SK-MEL-5 (cell line): ENCODE results near the gene NDUFB6. TPM values are rescaled to one million over a fixed set of nuclear protein-coding genes. Genes with fewer than 3 reads are reported as not detected.
A peak's percentile ranks its signal among the peaks of the same experiment; 100 is the strongest.
"Not testable (repeated sequence)": the region's sequence is repeated elsewhere in the genome, so short reads cannot be mapped to it uniquely, and the experiment has no call there.

Source experiments
- DNase-seq: peaks from one replicate; pipeline ENCODE4 v3.0.0-alpha.2; 2016; ENCODE audit warnings: low read depth, low spot score
- in situ Hi-C: cut with HindIII; loops from 2 replicates; pipeline ENCODE4 v1.10.0; 2016; ENCODE audit warnings: low sequenced_read_pairs, high pct_unique_total_duplicates, low pct_unique_long_range_greater_than_20kb
- polyA plus RNA-seq, 2 experiments: library from polyadenylated mRNA; depleted of rRNA; stranded (reverse); fragments of >200 nt; gene quantifications; 2 replicates each; pipeline ENCODE4 v1.2.3, GENCODE V29; 2015
- total RNA-seq: library from RNA; depleted of rRNA; stranded (reverse); fragments of >200 nt; shearing (Covaris generic); gene quantifications from 2 replicates; pipeline ENCODE4 v1.2.3, GENCODE V29; 2014; rRNA removed

NDUFB6 gene
- 75.7 and 77.6 TPM in 2 replicates for total RNA-seq
- 50.0 and 52.7 TPM in 2 replicates for polyA plus RNA-seq (2015; cell fraction: cytosol; rRNA removed)
- polyA plus RNA-seq (2015; cell fraction: nucleus; rRNA removed): 10.7 and 13.9 TPM in 2 replicates

DNA sequence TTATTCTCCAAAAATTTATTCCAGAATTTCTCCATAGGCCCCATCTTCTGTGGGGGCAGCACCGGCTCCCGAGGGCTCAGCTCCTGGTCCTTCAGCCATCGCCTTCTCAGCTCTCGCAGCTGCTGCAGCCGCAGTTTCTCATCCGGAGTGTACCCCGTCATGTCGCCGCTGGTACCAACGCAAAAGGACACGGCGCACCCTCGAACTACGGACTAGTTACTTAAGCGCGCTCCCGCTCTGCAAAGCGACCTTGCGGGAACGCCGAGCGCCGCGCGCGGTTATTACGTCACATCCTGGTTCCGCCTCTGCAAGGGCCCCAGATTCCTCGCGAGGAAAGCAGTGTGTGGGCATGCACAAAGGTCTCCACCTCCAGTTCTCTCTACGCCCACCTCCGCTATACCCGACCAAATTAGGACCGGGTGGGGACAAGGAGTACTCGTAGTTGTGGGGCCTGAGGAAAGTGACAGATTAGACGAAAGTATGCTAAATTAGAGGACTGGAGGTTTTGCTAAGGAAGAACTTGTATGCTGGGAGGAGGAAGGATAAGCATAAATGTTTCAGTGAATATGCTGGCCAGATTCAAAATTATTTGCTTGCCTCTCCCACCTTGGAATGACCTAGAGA lies at the start of gene NDUFB6:
TSS of gene NDUFB6 (minus strand) at position 260 of the 624 bp plus-strand sequence. CDS start at position 161, 99 bp downstream.
- in situ Hi-C loops: no loop called here
- peak; percentile 89 for DNase-seq

GRCh38 chr9:32618261-32618660 lies 45.3 kb upstream of the NDUFB6 start:
- DNase-seq: no peak
- in situ Hi-C loops: no loop called here

- in situ Hi-C loops: no loop called here
- no peak for DNase-seq
These were observed 33.9 kb upstream of the NDUFB6 start for GRCh38 chr9:32606811-32607210.

DNA sequence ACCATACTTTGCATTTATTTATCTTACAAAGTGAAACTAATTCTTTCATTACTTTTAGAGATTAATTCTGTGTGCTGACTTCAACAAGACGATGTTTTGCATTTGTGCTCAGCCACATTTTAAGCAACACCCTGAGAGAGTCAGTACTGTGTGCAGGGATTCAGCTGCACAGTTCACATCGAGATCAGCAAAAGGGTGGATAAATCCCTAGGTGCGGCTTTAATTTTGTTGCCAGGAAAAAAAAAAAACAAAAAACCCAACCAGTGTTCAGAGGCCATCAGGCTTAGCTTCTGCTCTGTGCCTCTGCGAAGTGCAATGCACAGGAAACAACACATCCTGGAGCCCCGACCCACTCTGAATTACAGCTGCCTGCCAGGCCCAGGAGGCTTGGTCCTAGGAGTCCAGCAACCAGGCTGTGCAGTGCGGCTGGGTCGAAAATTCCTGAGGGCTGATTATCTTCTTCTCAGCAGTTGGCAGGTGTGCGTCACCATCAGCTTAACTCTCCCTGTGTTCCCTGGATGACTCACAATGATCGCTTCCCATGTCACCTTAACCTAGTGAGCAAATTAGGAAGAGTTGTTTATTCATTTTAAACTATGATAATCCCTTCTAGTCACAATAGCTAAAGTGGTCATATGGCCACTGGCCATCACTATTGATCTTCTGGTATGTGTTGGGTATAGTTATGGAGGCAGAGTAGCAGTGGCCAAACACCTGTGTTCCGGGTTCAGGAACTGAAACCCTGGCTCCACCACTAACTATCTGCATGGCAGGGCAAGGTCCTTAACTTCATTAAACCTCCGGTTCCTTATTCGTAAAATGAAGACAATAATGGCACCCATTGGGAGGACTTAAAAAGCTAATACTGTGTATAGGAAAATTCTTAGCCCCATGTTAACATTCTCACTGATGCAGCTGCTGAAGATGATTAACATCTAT lies 31.2 kb upstream of the NDUFB6 start:
- no peak for DNase-seq
- in situ Hi-C loops: no loop called here

GRCh38 chr9:32599021-32599420 lies 26.1 kb upstream of the NDUFB6 start:
- in situ Hi-C loops, DNase-seq: not testable (repeated sequence)

GRCh38 chr9:32596936-32597335 lies 24.0 kb upstream of the NDUFB6 start:
- DNase-seq: no peak
- in situ Hi-C loops: no loop called here

DNA sequence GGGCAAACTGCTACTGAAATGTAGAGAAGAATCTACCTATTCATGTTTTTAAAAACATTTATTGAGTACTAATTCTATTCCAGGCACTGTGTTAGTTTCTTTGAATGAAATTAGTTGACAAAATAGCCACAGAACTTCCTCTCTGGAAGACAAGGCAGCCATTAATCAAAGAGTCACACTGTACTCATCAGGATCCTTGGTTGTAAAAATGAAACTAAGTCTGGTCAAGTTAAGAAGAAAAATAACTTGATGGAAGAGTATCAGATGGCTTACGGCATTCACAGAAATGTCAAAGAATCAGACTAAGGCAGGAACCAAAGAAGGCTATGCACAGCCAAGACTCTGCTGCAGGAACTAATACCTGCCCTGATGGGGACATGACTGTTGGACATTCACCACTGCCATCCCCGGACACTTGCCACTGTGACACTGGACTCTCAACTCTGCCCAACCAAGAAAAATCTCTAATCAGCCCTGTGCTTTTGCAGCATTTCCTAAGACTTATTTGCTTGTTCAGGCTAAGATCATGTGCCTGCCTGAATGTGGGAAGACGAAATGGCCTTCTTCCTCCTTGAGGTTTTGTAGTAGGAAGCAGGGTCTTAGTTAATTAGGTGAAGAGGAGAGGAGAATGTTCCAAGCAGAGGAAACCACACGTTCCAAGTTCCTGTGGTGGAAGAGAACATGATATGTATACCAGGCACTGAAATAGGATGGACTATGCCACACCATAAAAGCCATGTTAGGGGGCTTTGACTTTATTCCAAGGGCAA lies 23.3 kb upstream of the NDUFB6 start:
- in situ Hi-C loops: no loop called here
- no peak for DNase-seq

GRCh38 chr9:32590898-32591297 lies 17.9 kb upstream of the NDUFB6 start:
- DNase-seq: no peak

GRCh38 chr9:32590476-32590875 lies 17.5 kb upstream of the NDUFB6 start:
- DNase-seq: no peak
- in situ Hi-C loops: no loop called here

More at GRCh38 chr9:32590898-32591297, 17.9 kb upstream of the NDUFB6 start:
- in situ Hi-C loops: no loop called here

- in situ Hi-C loops: no loop called here
These were observed 16.2 kb upstream of the NDUFB6 start for GRCh38 chr9:32589083-32589723.

GRCh38 chr9:32587901-32588300 lies 14.9 kb upstream of the NDUFB6 start:
- in situ Hi-C loops: no loop called here

More at GRCh38 chr9:32589083-32589723, 16.2 kb upstream of the NDUFB6 start:
- DNase-seq: peak; percentile 64

DNA sequence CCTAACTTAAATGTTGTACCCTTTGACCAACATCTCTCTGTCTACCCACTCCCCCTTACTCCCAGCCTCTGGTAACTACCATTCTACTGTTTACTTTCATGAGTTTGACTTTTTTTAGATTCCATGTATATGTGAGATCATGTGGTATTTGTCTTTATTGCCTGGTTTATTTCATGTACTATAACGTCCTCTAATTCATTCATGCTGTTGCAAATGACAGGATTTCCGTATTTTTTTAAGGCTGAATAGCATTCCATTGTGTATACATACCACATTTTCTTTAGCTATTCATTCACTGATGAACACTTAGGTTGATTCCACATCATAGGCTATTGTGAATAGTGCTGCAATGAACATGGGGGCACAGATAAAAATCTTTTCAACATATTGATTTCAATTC lies 11.8 kb upstream of the NDUFB6 start:
- peak; percentile 31 for DNase-seq
- in situ Hi-C loops: no loop called here

More at GRCh38 chr9:32587901-32588300, 14.9 kb upstream of the NDUFB6 start:
- no peak for DNase-seq

- in situ Hi-C loops: no loop called here
- DNase-seq: peak; percentile 61
These were observed 8.7 kb upstream of the NDUFB6 start for GRCh38 chr9:32581512-32582143.

- in situ Hi-C loops: no loop called here
- DNase-seq: no peak
These were observed 7.8 kb upstream of the NDUFB6 start for GRCh38 chr9:32580631-32581300.

DNA sequence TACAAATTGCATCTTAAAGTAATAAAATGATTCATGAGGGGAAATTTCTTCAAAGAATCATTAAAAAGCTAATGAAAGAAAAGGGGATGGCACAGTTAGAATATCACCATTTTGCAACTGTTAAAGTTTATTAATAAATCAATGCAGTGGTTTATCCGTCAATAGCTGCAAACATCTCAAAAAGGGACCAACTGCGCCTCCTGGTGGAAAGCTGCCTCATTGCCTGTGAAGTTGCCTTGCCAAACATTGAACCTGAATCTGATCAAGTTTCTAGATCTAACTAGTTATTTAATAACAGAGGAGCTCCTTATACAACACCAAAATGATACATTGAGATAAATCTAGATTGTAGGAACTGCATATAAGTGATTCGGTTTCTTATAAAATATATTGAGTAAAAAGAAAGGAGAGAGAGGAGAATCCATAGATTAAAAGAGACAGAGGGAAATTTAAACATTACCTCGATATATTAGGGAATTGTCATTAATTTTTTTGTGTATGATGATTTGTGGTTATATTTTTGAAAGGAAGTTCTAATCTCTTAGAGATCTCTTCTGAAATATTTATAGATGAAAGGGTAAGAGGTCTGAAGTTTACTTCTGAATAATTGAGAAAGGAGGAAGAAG lies 6.9 kb upstream of the NDUFB6 start:
- DNase-seq: peak; percentile 64
- in situ Hi-C loops: no loop called here

DNA sequence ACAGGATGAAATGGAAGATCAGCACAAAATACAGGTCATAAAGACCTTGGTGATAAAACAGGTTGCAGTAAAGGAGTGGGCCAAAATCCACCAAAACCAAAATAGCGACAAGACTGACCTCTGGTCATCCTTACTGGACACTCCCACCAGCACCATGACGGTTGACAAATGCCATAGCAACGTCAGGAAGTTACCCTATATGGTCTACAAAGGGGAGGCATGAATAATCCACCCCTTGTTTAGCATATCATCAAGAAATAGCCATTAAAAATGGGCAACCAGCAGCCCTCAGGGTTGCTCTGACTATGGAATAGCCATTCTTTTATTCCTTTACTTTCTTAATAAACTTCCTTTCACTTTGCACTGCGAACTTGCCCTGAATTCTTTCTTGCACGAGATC lies 6.0 kb upstream of the NDUFB6 start:
- no peak for DNase-seq
- in situ Hi-C loops: no loop called here
